GM23338 (cell line): Measurements from ENCODE around the gene SLC35F4. TPM values are rescaled to one million over a fixed set of nuclear protein-coding genes. Genes with fewer than 3 reads are reported as not detected.

Experiments used
- ATAC-seq: fragments of 200-7000 bp; cut with Tn5 transposase; 3 replicates; pipeline ENCODE4 v1.9.1; 2020
- DNase-seq: peaks from one replicate; pipeline ENCODE4 v3.0.0-alpha.2; 2015; ENCODE audit warnings: low spot score
- H2AFZ ChIP-seq: fragments of 200-600 bp; sonication (generic); 2 replicates; pipeline ENCODE4 v1.8.0; 2016; ENCODE audit warnings: antibody characterized with exemption, mild to moderate bottlenecking, moderate library complexity
- H3F3A ChIP-seq: fragments of 200-600 bp; sonication (generic); replicated peaks from 2 replicates; pipeline ENCODE4 v1.8.0; 2017; ENCODE audit warnings: antibody characterized with exemption, mixed run types, low read depth
- H3K27ac ChIP-seq: fragments of 200-600 bp; sonication (generic); 2 replicates; pipeline ENCODE4 v1.6.1; 2016; ENCODE audit warnings: low read depth
- H3K27me3 ChIP-seq: fragments of 200-600 bp; sonication (generic); 2 replicates; pipeline ENCODE4 v1.8.0; 2016; ENCODE audit warnings: mild to moderate bottlenecking, mixed run types, moderate library complexity; ENCODE audit not compliant: insufficient read depth
- H3K36me3 ChIP-seq: fragments of 200-600 bp; sonication (generic); 2 replicates; pipeline ENCODE4 v1.8.0; 2016; ENCODE audit warnings: mild to moderate bottlenecking; ENCODE audit not compliant: insufficient read depth
- H3K4me1 ChIP-seq: fragments of 200-600 bp; sonication (generic); 2 replicates; pipeline ENCODE4 v1.8.0; 2016; ENCODE audit warnings: mild to moderate bottlenecking, moderate library complexity; ENCODE audit not compliant: insufficient read depth
- H3K4me2 ChIP-seq: fragments of 200-600 bp; sonication (generic); 2 replicates; pipeline ENCODE4 v1.7.1; 2017; ENCODE audit warnings: mixed run types
- H3K4me3 ChIP-seq: fragments of 200-600 bp; sonication (generic); 2 replicates; pipeline ENCODE4 v1.6.1; 2016; ENCODE audit warnings: mixed run types
- H3K79me2 ChIP-seq: fragments of 200-600 bp; sonication (generic); replicated peaks from 2 replicates; pipeline ENCODE4 v1.8.0; 2017; ENCODE audit warnings: mild to moderate bottlenecking; ENCODE audit not compliant: insufficient read depth
- H3K9me2 ChIP-seq: fragments of 200-600 bp; sonication (generic); 2 replicates; pipeline ENCODE4 v1.8.0; 2017; ENCODE audit not compliant: insufficient read depth
- H4K20me1 ChIP-seq: fragments of 200-600 bp; sonication (generic); replicated peaks from 2 replicates; pipeline ENCODE4 v1.8.0; 2017; ENCODE audit warnings: mild to moderate bottlenecking; ENCODE audit not compliant: insufficient read depth
- H3K27ac Mint-ChIP-seq: 2 replicates; pipeline ENCODE4 v1.8.0; 2020; ENCODE audit warnings: inconsistent platforms, mild to moderate bottlenecking, moderate library complexity, mixed read lengths
- H3K27me3 Mint-ChIP-seq: 3 replicates; pipeline ENCODE4 v1.8.0; 2022; ENCODE audit warnings: low read depth, mild to moderate bottlenecking, moderate library complexity, mixed read lengths, inconsistent platforms; ENCODE audit not compliant: insufficient read depth, poor library complexity
- H3K36me3 Mint-ChIP-seq: 3 replicates; pipeline ENCODE4 v1.8.0; 2021; ENCODE audit warnings: low read depth, mild to moderate bottlenecking, inconsistent platforms, moderate library complexity, mixed read lengths
- H3K4me1 Mint-ChIP-seq: 3 replicates; pipeline ENCODE4 v1.8.0; 2020; ENCODE audit warnings: mild to moderate bottlenecking, inconsistent platforms, mixed read lengths
- H3K4me3 Mint-ChIP-seq: 3 replicates; pipeline ENCODE4 v1.8.0; 2021; ENCODE audit warnings: moderate library complexity, mild to moderate bottlenecking, inconsistent platforms, mixed read lengths
- H3K9me3 Mint-ChIP-seq: 3 replicates; pipeline ENCODE4 v1.8.0; 2020; ENCODE audit warnings: moderate library complexity, mild to moderate bottlenecking, inconsistent platforms, mixed read lengths
- CREB1 ChIP-seq: fragments of 250-450 bp; sonication (Bioruptor Pico); IDR thresholded peaks from 2 replicates; pipeline ENCODE4 v1.5.0; 2020; ENCODE audit warnings: low read depth, mild to moderate bottlenecking, moderate library complexity
- CTCF ChIP-seq, 2 experiments: fragments of 200-600 bp in 1 of 2; sonication (generic) in 1 of 2; conservative IDR thresholded peaks; 2 replicates each; pipeline versions ENCODE4 v1.5.1 to v1.6.1; 2016 to 2017; ENCODE audit warnings: antibody characterized with exemption in 2 of 2, low read depth in 2 of 2, mild to moderate bottlenecking in 2 of 2, moderate library complexity in 1 of 2
- ETS1 ChIP-seq: IDR thresholded peaks from 2 replicates; pipeline ENCODE4 v1.6.1; 2016; ENCODE audit warnings: antibody characterized with exemption
- EZH2 ChIP-seq: fragments of 200-600 bp; sonication (generic); IDR thresholded peaks from one replicate; pipeline ENCODE4 v1.8.0; 2017; ENCODE audit warnings: antibody characterized with exemption, mild to moderate bottlenecking, low read depth; ENCODE audit not compliant: unreplicated experiment
- EZH2phosphoT487 ChIP-seq: fragments of 200-600 bp; sonication (generic); IDR thresholded peaks from one replicate; pipeline ENCODE4 v1.8.1; 2018; ENCODE audit warnings: antibody characterized with exemption; ENCODE audit not compliant: unreplicated experiment
- JUNB ChIP-seq: IDR thresholded peaks from one replicate; pipeline ENCODE4 v1.6.1; 2016; ENCODE audit warnings: antibody characterized with exemption; ENCODE audit not compliant: unreplicated experiment
- NANOG ChIP-seq: IDR thresholded peaks from 2 replicates; pipeline ENCODE4 v1.6.1; 2016; ENCODE audit warnings: antibody characterized with exemption, borderline replicate concordance
- POLR2AphosphoS5 ChIP-seq: IDR thresholded peaks from 2 replicates; pipeline ENCODE4 v1.6.1; 2016; ENCODE audit warnings: antibody characterized with exemption, low read depth
- REST ChIP-seq: IDR thresholded peaks from one replicate; pipeline ENCODE4 v1.6.1; 2018; ENCODE audit warnings: antibody characterized with exemption; ENCODE audit not compliant: unreplicated experiment
- STAT1 ChIP-seq: IDR thresholded peaks from one replicate; pipeline ENCODE4 v1.6.1; 2016; ENCODE audit warnings: antibody characterized with exemption; ENCODE audit not compliant: unreplicated experiment
- ZNF114 ChIP-seq: fragments of 250-450 bp; sonication (Bioruptor Pico); IDR thresholded peaks from 2 replicates; pipeline ENCODE4 v1.5.0; 2020; ENCODE audit warnings: mild to moderate bottlenecking, moderate library complexity
- ZNF331 ChIP-seq: fragments of 250-450 bp; sonication (Bioruptor Pico); IDR thresholded peaks from 2 replicates; pipeline ENCODE4 v1.5.0; 2020; ENCODE audit warnings: low read depth, mild to moderate bottlenecking, moderate library complexity
- ZNF462 ChIP-seq: fragments of 250-450 bp; sonication (Bioruptor Pico); IDR thresholded peaks from 2 replicates; pipeline ENCODE4 v1.5.0; 2020; ENCODE audit warnings: mild to moderate bottlenecking, moderate library complexity
- polyA plus RNA-seq: library from polyadenylated mRNA; unstranded; fragments of >200 nt; fragmentation: Nextera tagmentation; extraction: Ambion mirVana; gene quantifications from 2 replicates; pipeline ENCODE4 v1.2.1, GENCODE V29; 2016
- total RNA-seq: library from RNA; depleted of rRNA; stranded (reverse); fragments of >200 nt; shearing (Covaris generic); gene quantifications from 2 replicates; pipeline ENCODE4 v1.2.3, GENCODE V29; 2014

SLC35F4 gene
- total and polyA plus RNA-seq, 2 experiments from 2014 or later = 0.10 TPM; not detected in 1

GRCh38 chr14:57870686-57871457 is 5.0 kb upstream of the SLC35F4 start:
- Histone ChIP-seq H3F3A (no peaks in the 10 kb centered on the region), H3K4me1 (peaks cover 13% of the 10 kb centered on the region), H2AFZ (peak overlapping the region; percentile 57), H3K27ac (no peak overlapping the region), H3K79me2 (no peaks in the 10 kb centered on the region), H4K20me1 (no peaks in the 10 kb centered on the region), H3K27me3 (peaks cover 15% of the 10 kb centered on the region), H3K4me2 (no peak overlapping the region), H3K36me3 (no peaks in the 10 kb centered on the region), H3K4me3 (no peak overlapping the region), H3K9me2 (no peaks in the 10 kb centered on the region)
- peak; percentile 60 for ATAC-seq
- Mint-ChIP-seq H3K36me3 (no peaks in the 10 kb centered on the region), H3K4me3 (no peak overlapping the region), H3K27ac (no peak overlapping the region), H3K4me1 (peaks cover 20% of the 10 kb centered on the region; the same call in 2 of the 3 replicates), H3K9me3 (no peaks in the 10 kb centered on the region), H3K27me3 (peaks cover 8% of the 10 kb centered on the region)
- TF ChIP-seq ZNF114 (CRISPR knock-in tag) (no peak), STAT1 (no peak), POLR2AphosphoS5 (no peak), REST (no peak), ZNF462 (CRISPR knock-in tag) (no peak), NANOG (no peak), JUNB (no peak), ETS1 (no peak), CREB1 (CRISPR knock-in tag) (no peak), EZH2phosphoT487 (no peak), ZNF331 (CRISPR knock-in tag) (no peak), EZH2 (no peak), CTCF (conservative IDR thresholded peaks at IDR 0.05; ENCODE audit: low read depth in 2 of 2) (no peak)
- DNase-seq = no peak
